Erythroblast (primary cell): ENCODE results near the gene DOCK1.

ENCODE experiments used
- GATA1 ChIP-seq: IDR thresholded peaks from 2 replicates; pipeline ENCODE4 v1.6.1; 2011; ENCODE audit warnings: low read depth, mild to moderate bottlenecking, control low read depth, low read length, moderate library complexity
- POLR2A ChIP-seq: IDR thresholded peaks from 2 replicates; pipeline ENCODE4 v1.6.1; 2011; ENCODE audit warnings: mild to moderate bottlenecking, low read length

DNA sequence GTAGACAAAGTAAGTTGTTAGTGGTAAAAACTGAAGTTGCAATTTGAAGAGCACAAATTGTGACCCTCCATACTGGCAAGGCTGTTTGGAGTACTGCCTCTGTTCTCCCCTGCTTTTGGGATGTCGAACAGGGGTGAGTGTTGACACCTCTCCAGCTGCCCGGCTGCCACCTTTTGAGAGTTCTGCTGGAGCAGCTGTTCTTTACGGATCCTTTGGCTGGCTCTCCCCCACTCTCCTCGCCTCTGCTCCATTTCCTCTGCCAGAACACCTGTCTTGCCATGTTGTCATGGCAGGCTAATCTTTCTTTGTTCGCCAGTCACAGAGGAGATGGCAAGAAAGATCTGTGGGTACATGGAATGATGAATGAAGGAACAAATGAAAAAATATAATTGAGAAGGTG, 256.3 kb downstream of the DOCK1 start:
- TF ChIP-seq POLR2A = no peak
- TF ChIP-seq GATA1 = no peak
